Measurements from ENCODE around the gene ATP8A2. TPM values are rescaled to one million over a fixed set of nuclear protein-coding genes. Genes with fewer than 3 reads are reported as not detected.

The ATP8A2 gene
- total and polyA plus RNA-seq, 9 of the 15 experiments (the other 6 are each of a cell fraction or from before 2014, with no cell fraction given): under 0.01 to 0.33 (median 0.06) TPM; not detected in 4

GRCh38 chr13:26012995-26013394 is 641.2 kb downstream of the ATP8A2 start (continued):
- TF ChIP-seq, protein P1, sequence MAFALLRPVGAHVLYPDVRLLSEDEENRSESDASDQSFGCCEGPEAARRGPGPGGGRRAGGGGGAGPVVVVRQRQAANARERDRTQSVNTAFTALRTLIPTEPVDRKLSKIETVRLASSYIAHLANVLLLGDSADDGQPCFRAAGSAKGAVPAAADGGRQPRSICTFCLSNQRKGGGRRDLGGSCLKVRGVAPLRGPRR (CRISPR knock-in tag; IDR thresholded peaks at IDR 0.05): no peak
- no peak for TF ChIP-seq GTF3C2 (IDR thresholded peaks at IDR 0.05; ENCODE audit: borderline replicate concordance, extremely low read depth, insufficient read length)

GRCh38 chr13:26015271-26016125 is 643.7 kb downstream of the ATP8A2 start:
- FAIRE-seq (no peak), ATAC-seq (no peak), DNase-seq (ENCODE audit: extremely low read depth in 1 of 4, low spot score in 3 of 4) (no peak)
- H3K4me1 ChIP-seq (replicated peaks in 1 of 2; ENCODE audit: control insufficient read depth in 2 of 2, insufficient read depth in 2 of 2, low read length in 2 of 2): no peaks in the 10 kb centered on the region
- CTCF ChIA-PET (ENCODE audit: low intra/inter-chr PET ratio): no interaction called here
- H3K9me1 ChIP-seq (ENCODE audit: control insufficient read depth, insufficient read depth, low read length): no peaks in the 10 kb centered on the region
- 0% methylated on average over 6 of the region's 10 CpGs for WGBS (ENCODE audit: insufficient coverage, low coverage, missing lambda C conversion rate)
- intact Hi-C loops (cut with micrococcal nuclease): no loop called here
- H4K20me1 ChIP-seq (replicated peaks; ENCODE audit: control insufficient read depth, insufficient read depth, low read length): no peaks in the 10 kb centered on the region
- no peaks in the 10 kb centered on the region for H3K36me3 ChIP-seq (ENCODE audit: control insufficient read depth, insufficient read depth, low read length)
- H3K27ac ChIP-seq (ENCODE audit: extremely low read depth, low read depth, low read length): no peak overlapping the region
- H3K9me3 ChIP-seq (replicated peaks; ENCODE audit: control insufficient read depth, insufficient read depth, low read depth, low read length): no peaks in the 10 kb centered on the region
- no peak overlapping the region for H2AFZ ChIP-seq (ENCODE audit: low read depth, low read length)
- POLR2A ChIA-PET: no interaction called here
- in situ Hi-C loops (cut with MboI): no loop called here
- H3K4me2 ChIP-seq (ENCODE audit: insufficient read depth, low read length): no peak overlapping the region
- H3K79me2 ChIP-seq (ENCODE audit: control insufficient read depth, insufficient read depth, low read length): no peaks in the 10 kb centered on the region
- H3K9ac ChIP-seq (ENCODE audit: insufficient read depth in 1 of 2, low read depth in 2 of 2, low read length in 2 of 2): no peak overlapping the region
- peaks cover 3 to 13% of the 10 kb centered on the region in 2 experiments; a peak in 2 of 5 replicates for H3K27me3 ChIP-seq (ENCODE audit: control insufficient read depth in 2 of 2, insufficient read depth in 2 of 2, low read length in 2 of 2)
- H3K4me3 ChIP-seq: no peak overlapping the region
- BruUV-seq (replicated peaks): no TSS peak
- TF ChIP-seq SMARCC2 (IDR thresholded peaks at IDR 0.05; ENCODE audit: low read depth) (no peak), ZC3H11A (IDR thresholded peaks at IDR 0.05; ENCODE audit: low read depth, low read length) (no peak), ZBTB12 (CRISPR knock-in tag; IDR thresholded peaks at IDR 0.05) (no peak), ARID3B (CRISPR knock-in tag; IDR thresholded peaks at IDR 0.05; ENCODE audit: borderline replicate concordance) (no peak), PRPF4 (IDR thresholded peaks at IDR 0.05; ENCODE audit: insufficient read depth, low read depth, low read length, poor library complexity, severe bottlenecking) (no peak), DMBX1 (CRISPR knock-in tag; IDR thresholded peaks at IDR 0.05; ENCODE audit: borderline replicate concordance) (no peak)
- TF ChIP-seq, protein P2, sequence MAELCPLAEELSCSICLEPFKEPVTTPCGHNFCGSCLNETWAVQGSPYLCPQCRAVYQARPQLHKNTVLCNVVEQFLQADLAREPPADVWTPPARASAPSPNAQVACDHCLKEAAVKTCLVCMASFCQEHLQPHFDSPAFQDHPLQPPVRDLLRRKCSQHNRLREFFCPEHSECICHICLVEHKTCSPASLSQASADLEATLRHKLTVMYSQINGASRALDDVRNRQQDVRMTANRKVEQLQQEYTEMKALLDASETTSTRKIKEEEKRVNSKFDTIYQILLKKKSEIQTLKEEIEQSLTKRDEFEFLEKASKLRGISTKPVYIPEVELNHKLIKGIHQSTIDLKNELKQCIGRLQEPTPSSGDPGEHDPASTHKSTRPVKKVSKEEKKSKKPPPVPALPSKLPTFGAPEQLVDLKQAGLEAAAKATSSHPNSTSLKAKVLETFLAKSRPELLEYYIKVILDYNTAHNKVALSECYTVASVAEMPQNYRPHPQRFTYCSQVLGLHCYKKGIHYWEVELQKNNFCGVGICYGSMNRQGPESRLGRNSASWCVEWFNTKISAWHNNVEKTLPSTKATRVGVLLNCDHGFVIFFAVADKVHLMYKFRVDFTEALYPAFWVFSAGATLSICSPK (IDR thresholded peaks at IDR 0.05; ENCODE audit: borderline replicate concordance): no peak

Data from K562 (cell line).